Spinal cord (tissue), 10 donors: ENCODE results near the gene PI4KA. TPM values are rescaled to one million over a fixed set of nuclear protein-coding genes. Genes with fewer than 3 reads are reported as not detected.
"Not testable (repeated sequence)": the region's sequence is repeated elsewhere in the genome, so short reads cannot be mapped to it uniquely, and the experiment has no call there.

ENCODE experiments used
- DNase-seq, 6 donors: peaks; one replicate each; pipeline versions ENCODE4 v3.0.0 to v3.0.0-alpha.2; 2013 to 2015; ENCODE audit warnings: low spot score in 6 of 6, low read depth in 4 of 6
- H3K27ac ChIP-seq: one replicate; pipeline ENCODE4 v1.5.1; 2013; ENCODE audit warnings: low read depth, low read length, control low read depth
- H3K27me3 ChIP-seq: one replicate; pipeline ENCODE4 v1.6.1; 2013; ENCODE audit warnings: low read length; ENCODE audit not compliant: control insufficient read depth, insufficient read depth
- H3K36me3 ChIP-seq: one replicate; pipeline ENCODE4 v1.6.1; 2013; ENCODE audit warnings: low read length; ENCODE audit not compliant: control insufficient read depth, insufficient read depth
- H3K4me1 ChIP-seq: one replicate; pipeline ENCODE4 v1.6.1; 2013; ENCODE audit warnings: low read length; ENCODE audit not compliant: control insufficient read depth, insufficient read depth
- H3K4me3 ChIP-seq: one replicate; pipeline ENCODE4 v1.5.1; 2013; ENCODE audit warnings: low read depth, low read length, control low read depth
- H3K9me3 ChIP-seq: one replicate; pipeline ENCODE4 v1.6.1; 2013; ENCODE audit warnings: low read length; ENCODE audit not compliant: control insufficient read depth, insufficient read depth
- WGBS: methylation state at CpG from one replicate; pipeline ENCODE4 v1.1.5; 2013; ENCODE audit warnings: missing lambda C conversion rate; ENCODE audit not compliant: insufficient coverage; 5-methylcytosine and 5-hydroxymethylcytosine counted together
- polyA plus RNA-seq, 2 donors: library from polyadenylated mRNA; unstranded; fragments of 120-200 nt; gene quantifications; one replicate each; pipeline ENCODE4 v1.2.1, GENCODE V29; 2013; ENCODE audit not compliant: insufficient read length in 2 of 2
- total RNA-seq, 2 donors: library from RNA; depleted of rRNA in 1 of 2; stranded (reverse); fragments of 120-200 nt in 1 of 2; fragments of >200 nt in 1 of 2; gene quantifications; one replicate each; pipeline versions ENCODE4 v1.2.3 to v1.2.4, GENCODE V29; 2013 to 2014
- donor health status: healthy.

The PI4KA gene
- total and polyA plus RNA-seq, 4 donors = 57.6 to 136 (median 89.5) TPM

GRCh38 chr22:20899827-20900423 lies 41.3 kb upstream of the PI4KA start:
- H3K4me1 ChIP-seq = no peaks in the 10 kb centered on the region
- 89% methylated on average over 5 of the region's 7 CpGs for WGBS
- no peak for DNase-seq
- no peak overlapping the region for H3K27ac ChIP-seq
- no peak overlapping the region for H3K4me3 ChIP-seq
- H3K36me3 ChIP-seq = no peaks in the 10 kb centered on the region
- H3K27me3 ChIP-seq = no peaks in the 10 kb centered on the region
- H3K9me3 ChIP-seq = no peaks in the 10 kb centered on the region

- not testable (repeated sequence) for DNase-seq, H3K27me3 ChIP-seq, H3K9me3 ChIP-seq, H3K4me3 ChIP-seq, H3K27ac ChIP-seq, H3K4me1 ChIP-seq, H3K36me3 ChIP-seq
- WGBS = 100% methylated on average over 6 of the region's 7 CpGs
Observed at GRCh38 chr22:20897737-20898136, 39.1 kb upstream of the PI4KA start.

DNA sequence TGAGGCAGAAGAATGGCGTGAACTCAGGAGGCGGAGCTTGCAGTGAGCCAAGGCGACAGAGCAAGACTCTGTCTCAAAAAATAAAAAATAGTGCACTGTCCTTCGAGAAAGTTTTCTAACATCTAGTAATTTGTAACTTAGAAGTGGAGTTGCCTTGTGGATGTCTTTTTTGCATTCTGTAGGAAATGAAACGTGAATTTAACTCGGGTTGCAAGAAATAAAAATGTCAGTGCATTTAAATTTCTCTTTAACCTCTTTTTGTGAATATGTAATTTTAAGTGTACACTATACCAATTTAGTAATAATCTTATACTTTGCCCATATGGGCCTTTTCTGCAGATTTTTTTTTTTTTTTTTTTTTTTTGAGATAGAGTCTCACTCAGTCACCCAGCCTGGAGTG lies 32.4 kb upstream of the PI4KA start:
- Histone ChIP-seq H3K9me3 (no peaks in the 10 kb centered on the region), H3K27me3 (no peaks in the 10 kb centered on the region), H3K4me1 (no peaks in the 10 kb centered on the region), H3K27ac (no peak overlapping the region), H3K4me3 (no peak overlapping the region), H3K36me3 (peaks cover 26% of the 10 kb centered on the region)
- DNase-seq = no peak
- 90% methylated on average over 3 of the region's 6 CpGs for WGBS

GRCh38 chr22:20889904-20890540 lies 31.4 kb upstream of the PI4KA start:
- no peaks in the 10 kb centered on the region for H3K9me3 ChIP-seq
- no peak overlapping the region for H3K4me3 ChIP-seq
- WGBS = 83% methylated on average over 2 of the region's 13 CpGs
- H3K27ac ChIP-seq = no peak overlapping the region
- peak in 1 of 6 donors; percentile 18 for DNase-seq
- no peaks in the 10 kb centered on the region for H3K27me3 ChIP-seq
- peaks cover 35% of the 10 kb centered on the region for H3K36me3 ChIP-seq
- no peaks in the 10 kb centered on the region for H3K4me1 ChIP-seq

DNA sequence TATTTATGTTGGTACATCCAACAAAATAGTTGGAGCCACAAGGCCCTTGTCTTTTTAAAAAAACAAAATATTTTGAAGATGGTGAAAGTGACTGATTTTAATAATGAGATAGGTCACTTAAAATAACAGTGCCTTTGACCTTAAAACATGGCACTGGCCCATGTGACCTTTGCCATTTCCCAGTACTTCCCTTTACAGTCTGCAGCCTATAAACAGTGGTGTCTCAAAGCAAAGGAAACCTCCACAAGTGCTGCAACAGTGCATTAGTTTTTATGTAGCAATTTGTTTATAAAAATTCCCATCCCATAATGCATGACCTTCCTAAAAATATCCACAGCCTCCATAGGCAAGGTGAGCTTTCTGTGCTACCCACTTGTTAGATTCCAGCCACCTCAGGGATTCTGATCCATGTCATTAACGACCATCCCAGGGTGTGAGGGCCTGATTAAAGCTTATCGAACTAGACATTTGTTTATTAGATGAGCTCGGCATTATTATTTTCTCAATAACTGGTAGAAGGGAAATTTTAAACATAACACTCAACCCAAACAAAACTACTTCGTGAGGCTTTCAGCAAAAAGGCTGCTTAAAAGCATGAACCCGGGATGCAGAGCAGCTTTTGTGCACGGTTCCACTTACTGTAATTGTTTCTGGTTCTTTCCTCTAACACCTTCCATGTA lies 30.6 kb upstream of the PI4KA start:
- H3K27me3 ChIP-seq = no peaks in the 10 kb centered on the region
- no peak overlapping the region for H3K4me3 ChIP-seq
- H3K36me3 ChIP-seq = peaks cover 44% of the 10 kb centered on the region
- DNase-seq = no peak
- H3K27ac ChIP-seq = no peak overlapping the region
- H3K4me1 ChIP-seq = no peaks in the 10 kb centered on the region
- H3K9me3 ChIP-seq = no peaks in the 10 kb centered on the region
- 93% methylated on average over 3 of the region's 6 CpGs for WGBS

GRCh38 chr22:20887375-20887774 lies 28.8 kb upstream of the PI4KA start:
- Histone ChIP-seq H3K4me3 (no peak overlapping the region), H3K4me1 (no peaks in the 10 kb centered on the region), H3K36me3 (peaks cover 57% of the 10 kb centered on the region), H3K27me3 (no peaks in the 10 kb centered on the region), H3K9me3 (no peaks in the 10 kb centered on the region), H3K27ac (no peak overlapping the region)
- WGBS = 88% methylated on average over 5 of the region's 5 CpGs
- no peak for DNase-seq

- peak in 4 of 6 donors; percentile 15 to 69 (median 36) for DNase-seq
- WGBS = 14% methylated on average over 4 of the region's 10 CpGs
- no peak overlapping the region for H3K4me3 ChIP-seq
- peaks cover 71% of the 10 kb centered on the region for H3K36me3 ChIP-seq
- H3K27ac ChIP-seq = no peak overlapping the region
- no peaks in the 10 kb centered on the region for H3K9me3 ChIP-seq
- no peaks in the 10 kb centered on the region for H3K4me1 ChIP-seq
- H3K27me3 ChIP-seq = no peaks in the 10 kb centered on the region
Observed at GRCh38 chr22:20885557-20886323, 27.1 kb upstream of the PI4KA start.

GRCh38 chr22:20885017-20885556 lies 26.5 kb upstream of the PI4KA start:
- DNase-seq = no peak
- Histone ChIP-seq H3K27me3 (no peaks in the 10 kb centered on the region), H3K4me3 (no peak overlapping the region), H3K36me3 (peaks cover 71% of the 10 kb centered on the region), H3K4me1 (no peaks in the 10 kb centered on the region), H3K27ac (no peak overlapping the region), H3K9me3 (no peaks in the 10 kb centered on the region)
- WGBS = 75% methylated on average over 4 of the region's 8 CpGs

- Histone ChIP-seq H3K4me1 (no peaks in the 10 kb centered on the region), H3K9me3 (no peaks in the 10 kb centered on the region), H3K27ac (no peak overlapping the region), H3K36me3 (peaks cover 68% of the 10 kb centered on the region), H3K27me3 (no peaks in the 10 kb centered on the region), H3K4me3 (no peak overlapping the region)
- WGBS = 92% methylated on average over 3 of the region's 4 CpGs
- DNase-seq = no peak
Observed at GRCh38 chr22:20884454-20884853, 25.8 kb upstream of the PI4KA start.
